Stimulated activated CD4-positive, alpha-beta T cell treated with anti-CD3 and anti-CD28 coated beads, TNF-alpha, amount 100 ng/mL, for 4 hours (primary cell): ENCODE results near the gene TMEM9.
"Not testable (repeated sequence)": the region's sequence is repeated elsewhere in the genome, so short reads cannot be mapped to it uniquely, and the experiment has no call there.

ENCODE experiments used
- DNase-seq, 3 experiments: peaks; one replicate each; pipeline ENCODE4 v3.0.0-alpha.2; 2020; ENCODE audit warnings: low read depth in 3 of 3

The TMEM9 gene

GRCh38 chr1:201173736-201174135, 19.5 kb upstream of the TMEM9 start:
- no peak for DNase-seq

GRCh38 chr1:201172999-201173610, 18.8 kb upstream of the TMEM9 start:
- DNase-seq = no peak

GRCh38 chr1:201172326-201172725, 18.1 kb upstream of the TMEM9 start:
- no peak for DNase-seq

GRCh38 chr1:201171063-201172036, 17.1 kb upstream of the TMEM9 start:
- DNase-seq = peak; percentile 9 to 12 (median 10)

- DNase-seq = peak; percentile 15 to 33 (median 31)
Observed at GRCh38 chr1:201170533-201171062, 16.3 kb upstream of the TMEM9 start.

- DNase-seq = no peak
Observed at GRCh38 chr1:201169971-201170532, 15.8 kb upstream of the TMEM9 start.

GRCh38 chr1:201169203-201169602, 14.9 kb upstream of the TMEM9 start:
- no peak for DNase-seq

GRCh38 chr1:201167041-201167991, 13.0 kb upstream of the TMEM9 start:
- DNase-seq = no peak

- DNase-seq = no peak
Observed at GRCh38 chr1:201164645-201165044, 10.4 kb upstream of the TMEM9 start.

GRCh38 chr1:201163707-201164106, 9.4 kb upstream of the TMEM9 start:
- DNase-seq = no peak

GRCh38 chr1:201163036-201163435, 8.8 kb upstream of the TMEM9 start:
- not testable (repeated sequence) for DNase-seq

- no peak for DNase-seq
Observed at GRCh38 chr1:201157949-201158348, 3.7 kb upstream of the TMEM9 start.

GRCh38 chr1:201156819-201157218, 2.5 kb upstream of the TMEM9 start:
- DNase-seq = no peak

- DNase-seq = no peak
Observed at GRCh38 chr1:201156346-201156745, 2.1 kb upstream of the TMEM9 start.

- DNase-seq = no peak
Observed at GRCh38 chr1:201155354-201155753, 1.1 kb upstream of the TMEM9 start.

- no peak for DNase-seq
Observed at GRCh38 chr1:201153474-201154388, 543 bp downstream of the TMEM9 start.

- DNase-seq = no peak
Observed at GRCh38 chr1:201149400-201149799, 4.9 kb downstream of the TMEM9 start.

- no peak for DNase-seq
Observed at GRCh38 chr1:201147396-201148015, 6.8 kb downstream of the TMEM9 start.

- no peak for DNase-seq
Observed at GRCh38 chr1:201146626-201147390, 7.5 kb downstream of the TMEM9 start.
